ENCODE results near the gene ZNF185. TPM values are rescaled to one million over a fixed set of nuclear protein-coding genes. Genes with fewer than 3 reads are reported as not detected.

Gene ZNF185
- total and polyA plus RNA-seq, 10 donors = 2.0 to 13.8 (median 7.8) TPM

DNA sequence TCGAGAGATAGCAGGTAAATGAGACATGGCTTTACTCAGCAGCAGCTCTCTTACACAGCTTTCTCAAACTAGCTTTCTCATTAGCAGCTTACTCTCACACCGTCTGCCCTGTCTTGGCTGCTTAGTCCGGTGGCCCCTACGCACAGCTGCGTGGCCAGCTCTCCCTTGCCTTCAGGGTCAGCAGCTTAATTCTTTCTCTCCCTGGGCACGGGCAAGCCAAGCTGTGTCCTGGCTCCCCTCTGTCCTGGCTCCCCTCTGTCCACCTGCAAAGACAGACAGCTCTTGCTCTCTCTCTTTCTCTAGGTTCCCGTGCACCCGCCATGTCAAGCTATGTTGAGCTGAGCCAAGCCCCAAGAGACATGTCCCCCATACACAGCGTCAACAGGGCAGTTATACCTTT, 39.4 kb downstream of the ZNF185 start:
- TF ChIP-seq POLR2A (IDR thresholded peaks at IDR 0.05) (no peak), POLR2AphosphoS5 (IDR thresholded peaks at IDR 0.05) (no peak)
- TF ChIP-seq, protein P1, sequence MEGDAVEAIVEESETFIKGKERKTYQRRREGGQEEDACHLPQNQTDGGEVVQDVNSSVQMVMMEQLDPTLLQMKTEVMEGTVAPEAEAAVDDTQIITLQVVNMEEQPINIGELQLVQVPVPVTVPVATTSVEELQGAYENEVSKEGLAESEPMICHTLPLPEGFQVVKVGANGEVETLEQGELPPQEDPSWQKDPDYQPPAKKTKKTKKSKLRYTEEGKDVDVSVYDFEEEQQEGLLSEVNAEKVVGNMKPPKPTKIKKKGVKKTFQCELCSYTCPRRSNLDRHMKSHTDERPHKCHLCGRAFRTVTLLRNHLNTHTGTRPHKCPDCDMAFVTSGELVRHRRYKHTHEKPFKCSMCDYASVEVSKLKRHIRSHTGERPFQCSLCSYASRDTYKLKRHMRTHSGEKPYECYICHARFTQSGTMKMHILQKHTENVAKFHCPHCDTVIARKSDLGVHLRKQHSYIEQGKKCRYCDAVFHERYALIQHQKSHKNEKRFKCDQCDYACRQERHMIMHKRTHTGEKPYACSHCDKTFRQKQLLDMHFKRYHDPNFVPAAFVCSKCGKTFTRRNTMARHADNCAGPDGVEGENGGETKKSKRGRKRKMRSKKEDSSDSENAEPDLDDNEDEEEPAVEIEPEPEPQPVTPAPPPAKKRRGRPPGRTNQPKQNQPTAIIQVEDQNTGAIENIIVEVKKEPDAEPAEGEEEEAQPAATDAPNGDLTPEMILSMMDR (IDR thresholded peaks at IDR 0.05 in 8 of 11, conservative IDR thresholded peaks at IDR 0.05 in 3 of 11) = no peak
- no peak overlapping the region for H3K4me3 ChIP-seq
- DNase-seq = peak; percentile 65
- H3K27me3 ChIP-seq (replicated peaks in 1 of 7) = peaks cover 0 to 27% (median 0%) of the 10 kb centered on the region in 7 donors
- peaks cover 0 to 10% (median 3%) of the 10 kb centered on the region in 6 donors for H3K4me1 ChIP-seq
- 81 to 98% (median 93%) methylated on average over 8 to 9 of the region's 9 CpGs for WGBS, 5 donors
- intact Hi-C loops (cut with DNase I; ENCODE audit: low total_unique reads) = no loop called here
- no peaks in the 10 kb centered on the region for H3K36me3 ChIP-seq
- H3K9me3 ChIP-seq = no peaks in the 10 kb centered on the region
- no peak overlapping the region for H3K27ac ChIP-seq

- peaks cover 0 to 10% (median 0%) of the 10 kb centered on the region in 7 donors for H3K27me3 ChIP-seq (replicated peaks in 1 of 7)
- peak; percentile 97 for DNase-seq
- H3K4me3 ChIP-seq = peak overlapping the region; percentile 22 to 70 (median 39)
- TF ChIP-seq POLR2A (IDR thresholded peaks at IDR 0.05) (no peak), POLR2AphosphoS5 (IDR thresholded peaks at IDR 0.05) (peak; percentile 73 to 86 (median 80))
- TF ChIP-seq, protein P1 (IDR thresholded peaks at IDR 0.05 in 8 of 11, conservative IDR thresholded peaks at IDR 0.05 in 3 of 11) = peak; percentile 86 to 97 (median 95)
- H3K36me3 ChIP-seq = peaks cover 0 to 3% (median 0%) of the 10 kb centered on the region in 6 donors
- H3K27ac ChIP-seq = peak overlapping the region; percentile 68 to 90 (median 82)
- intact Hi-C loops (cut with DNase I; ENCODE audit: low total_unique reads) = no loop called here
- H3K9me3 ChIP-seq = no peaks in the 10 kb centered on the region
- WGBS, 5 donors = 0 to 39% (median 0%) methylated on average over 4 to 70 of the region's 70 CpGs
- peaks cover 0 to 14% (median 4%) of the 10 kb centered on the region in 6 donors for H3K4me1 ChIP-seq
These were observed 43.6 kb downstream of the ZNF185 start for GRCh38 chrX:152941328-152942076.

DNA sequence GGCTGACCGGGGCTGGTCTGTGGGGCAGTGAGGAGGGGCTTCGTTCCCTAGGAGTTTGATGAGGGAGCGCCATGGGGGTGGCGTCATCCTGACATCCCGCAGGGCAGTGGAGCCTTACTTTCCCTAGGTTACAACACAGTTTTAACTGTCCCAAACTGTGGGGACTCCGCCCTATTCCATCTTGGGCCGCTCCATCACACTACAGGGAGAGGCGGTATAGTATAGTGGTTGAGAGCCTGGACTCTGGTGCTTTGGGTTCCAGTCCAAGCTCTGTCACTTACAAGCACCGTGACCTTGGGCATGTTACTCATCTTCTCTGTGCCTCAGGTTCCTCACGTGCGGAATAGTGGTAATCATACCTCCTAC, 44.2 kb downstream of the ZNF185 start:
- peaks cover 0 to 14% (median 4%) of the 10 kb centered on the region in 6 donors for H3K4me1 ChIP-seq
- peak overlapping the region; percentile 68 to 90 (median 82) for H3K27ac ChIP-seq
- TF ChIP-seq POLR2A (IDR thresholded peaks at IDR 0.05) (no peak), POLR2AphosphoS5 (IDR thresholded peaks at IDR 0.05) (no peak)
- TF ChIP-seq, protein P1 (IDR thresholded peaks at IDR 0.05 in 8 of 11, conservative IDR thresholded peaks at IDR 0.05 in 3 of 11) = no peak
- WGBS, 5 donors = 45 to 84% (median 68%) methylated on average over 4 to 11 of the region's 11 CpGs
- H3K36me3 ChIP-seq = peaks cover 0 to 7% (median 0%) of the 10 kb centered on the region in 6 donors
- intact Hi-C loops (cut with DNase I; ENCODE audit: low total_unique reads) = no loop called here
- no peaks in the 10 kb centered on the region for H3K9me3 ChIP-seq
- no peak for DNase-seq
- H3K4me3 ChIP-seq = peak overlapping the region; percentile 22 to 70 (median 39)
- peaks cover 0 to 10% (median 0%) of the 10 kb centered on the region in 7 donors for H3K27me3 ChIP-seq (replicated peaks in 1 of 7)

DNA sequence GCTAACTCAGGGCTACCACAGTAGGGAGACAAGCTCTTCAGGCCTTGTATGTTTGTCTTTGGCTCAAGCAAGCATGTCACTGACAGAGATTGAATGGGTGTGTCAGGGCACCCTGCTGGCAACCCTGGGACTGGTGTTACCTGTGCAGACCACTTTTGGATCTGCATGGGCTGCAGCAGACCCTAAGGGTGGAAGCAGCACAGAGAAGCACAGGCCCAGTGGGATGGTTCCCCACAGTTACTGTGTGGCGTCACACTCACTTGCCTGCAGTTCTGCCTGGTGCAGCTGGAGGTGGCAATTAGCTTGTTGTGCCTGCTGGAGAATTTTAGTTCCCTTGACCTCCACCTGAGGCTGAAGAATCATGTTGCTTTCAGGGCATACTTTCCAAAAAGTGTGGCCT, 46.0 kb downstream of the ZNF185 start:
- intact Hi-C loops (cut with DNase I; ENCODE audit: low total_unique reads) = no loop called here
- no peaks in the 10 kb centered on the region for H3K9me3 ChIP-seq
- WGBS, 5 donors = 67 to 100% (median 100%) methylated on average over 1 of the region's 1 CpG; no CpG with 5 or more reads in 1 of the 5 donors
- H3K27me3 ChIP-seq (replicated peaks in 1 of 7) = no peaks in the 10 kb centered on the region
- no peak overlapping the region for H3K27ac ChIP-seq
- peaks cover 0 to 14% (median 4%) of the 10 kb centered on the region in 6 donors for H3K4me1 ChIP-seq
- peak; percentile 51 for DNase-seq
- no peak overlapping the region for H3K4me3 ChIP-seq
- TF ChIP-seq, protein P1 (IDR thresholded peaks at IDR 0.05 in 8 of 11, conservative IDR thresholded peaks at IDR 0.05 in 3 of 11) = no peak
- no peak for TF ChIP-seq POLR2A (IDR thresholded peaks at IDR 0.05)
- TF ChIP-seq POLR2AphosphoS5 (IDR thresholded peaks at IDR 0.05) = no peak
- peaks cover 0 to 14% (median 0%) of the 10 kb centered on the region in 6 donors for H3K36me3 ChIP-seq

All from spleen (tissue), 11 donors.